Mammary epithelial cell (primary cell): ENCODE results near the gene SLC25A22.

Source experiments
- EZH2 ChIP-seq: IDR thresholded peaks from 2 replicates; pipeline ENCODE4 v1.6.1; 2012; ENCODE audit warnings: low read length, inconsistent platforms, borderline replicate concordance
- TF ChIP-seq, protein P1 (sequence below), 2 donors: IDR thresholded peaks in 1 of 2; conservative IDR thresholded peaks in 1 of 2; 2 replicates each; pipeline ENCODE4 v1.5.1; 2011 to 2012; ENCODE audit warnings: inconsistent platforms in 2 of 2, low read length in 2 of 2, mild to moderate bottlenecking in 2 of 2, control low read depth in 1 of 2, low read depth in 1 of 2; ENCODE audit not compliant: insufficient read depth in 1 of 2; ENCODE audit errors: extremely low read depth in 1 of 2

DNA sequence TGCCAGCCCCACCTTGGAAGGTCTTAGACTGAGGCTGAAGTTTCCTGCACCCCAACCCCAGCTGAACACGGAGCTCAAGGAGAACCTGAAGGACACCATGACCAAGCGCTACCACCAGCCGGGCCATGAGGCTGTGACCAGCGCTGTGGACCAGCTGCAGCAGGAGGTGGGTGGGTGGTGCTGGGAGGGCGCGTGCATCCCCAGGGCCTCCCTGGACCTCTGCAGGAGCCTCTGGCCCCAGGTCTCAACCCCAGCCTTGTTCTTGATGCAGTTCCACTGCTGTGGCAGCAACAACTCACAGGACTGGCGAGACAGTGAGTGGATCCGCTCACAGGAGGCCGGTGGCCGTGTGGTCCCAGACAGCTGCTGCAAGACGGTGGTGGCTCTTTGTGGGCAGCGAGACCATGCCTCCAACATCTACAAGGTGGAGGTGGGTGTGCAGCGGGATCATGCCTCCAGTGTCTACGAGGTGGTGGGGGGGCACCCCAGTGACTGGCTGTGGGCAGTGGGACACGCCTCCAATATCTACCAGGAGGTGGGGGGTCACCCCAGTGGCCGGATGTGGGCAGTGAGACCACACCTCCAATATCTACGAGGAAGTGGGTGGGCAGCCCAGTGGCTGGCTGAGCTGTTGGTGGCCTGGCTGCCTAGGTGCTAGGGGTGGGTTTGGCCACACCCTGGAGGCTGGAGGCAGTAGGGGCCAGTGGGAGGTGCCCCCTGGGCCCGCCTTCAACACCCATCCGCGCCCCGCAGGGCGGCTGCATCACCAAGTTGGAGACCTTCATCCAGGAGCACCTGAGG, 39.3 kb upstream of the SLC25A22 start:
- TF ChIP-seq EZH2, result no peak
- TF ChIP-seq, protein P1, sequence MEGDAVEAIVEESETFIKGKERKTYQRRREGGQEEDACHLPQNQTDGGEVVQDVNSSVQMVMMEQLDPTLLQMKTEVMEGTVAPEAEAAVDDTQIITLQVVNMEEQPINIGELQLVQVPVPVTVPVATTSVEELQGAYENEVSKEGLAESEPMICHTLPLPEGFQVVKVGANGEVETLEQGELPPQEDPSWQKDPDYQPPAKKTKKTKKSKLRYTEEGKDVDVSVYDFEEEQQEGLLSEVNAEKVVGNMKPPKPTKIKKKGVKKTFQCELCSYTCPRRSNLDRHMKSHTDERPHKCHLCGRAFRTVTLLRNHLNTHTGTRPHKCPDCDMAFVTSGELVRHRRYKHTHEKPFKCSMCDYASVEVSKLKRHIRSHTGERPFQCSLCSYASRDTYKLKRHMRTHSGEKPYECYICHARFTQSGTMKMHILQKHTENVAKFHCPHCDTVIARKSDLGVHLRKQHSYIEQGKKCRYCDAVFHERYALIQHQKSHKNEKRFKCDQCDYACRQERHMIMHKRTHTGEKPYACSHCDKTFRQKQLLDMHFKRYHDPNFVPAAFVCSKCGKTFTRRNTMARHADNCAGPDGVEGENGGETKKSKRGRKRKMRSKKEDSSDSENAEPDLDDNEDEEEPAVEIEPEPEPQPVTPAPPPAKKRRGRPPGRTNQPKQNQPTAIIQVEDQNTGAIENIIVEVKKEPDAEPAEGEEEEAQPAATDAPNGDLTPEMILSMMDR (conservative IDR thresholded peaks at IDR 0.05 in 1 of 2, IDR thresholded peaks at IDR 0.05 in 1 of 2; ENCODE audit: extremely low read depth in 1 of 2, insufficient read depth in 1 of 2, low read depth in 1 of 2, low read length in 2 of 2), result no peak
